ENCODE data around the gene SPEF1. TPM values are rescaled to one million over a fixed set of nuclear protein-coding genes. Genes with fewer than 3 reads are reported as not detected.
A peak's percentile ranks its signal among the peaks of the same experiment; 100 is the strongest.

Gene SPEF1
- total RNA-seq, 4 donors from 2014 or later, result 0.26 to 1.3 (median 0.37) TPM; not detected in 1

DNA sequence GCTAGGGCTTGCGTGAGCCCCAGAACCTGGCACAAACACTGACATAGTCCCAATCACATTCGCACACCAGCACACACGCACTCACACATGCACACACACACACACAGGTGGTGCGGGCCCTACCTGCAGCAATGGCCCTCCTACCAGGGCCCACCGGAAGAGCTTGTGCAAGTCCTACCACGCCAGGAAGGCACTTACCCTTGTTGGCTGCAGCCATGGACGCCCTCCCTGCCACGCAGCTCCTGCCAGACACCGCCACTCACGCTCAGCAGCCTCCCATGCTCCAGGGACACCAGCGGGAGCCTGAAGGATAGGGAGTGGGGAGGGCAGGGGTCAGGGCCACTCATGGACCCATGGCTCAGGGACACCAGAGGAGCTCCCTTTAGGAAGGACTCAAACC lies 21.4 kb downstream of the SPEF1 start:
- TF ChIP-seq POLR2A (IDR thresholded peaks at IDR 0.05), result no peak
- TF ChIP-seq, protein P1, sequence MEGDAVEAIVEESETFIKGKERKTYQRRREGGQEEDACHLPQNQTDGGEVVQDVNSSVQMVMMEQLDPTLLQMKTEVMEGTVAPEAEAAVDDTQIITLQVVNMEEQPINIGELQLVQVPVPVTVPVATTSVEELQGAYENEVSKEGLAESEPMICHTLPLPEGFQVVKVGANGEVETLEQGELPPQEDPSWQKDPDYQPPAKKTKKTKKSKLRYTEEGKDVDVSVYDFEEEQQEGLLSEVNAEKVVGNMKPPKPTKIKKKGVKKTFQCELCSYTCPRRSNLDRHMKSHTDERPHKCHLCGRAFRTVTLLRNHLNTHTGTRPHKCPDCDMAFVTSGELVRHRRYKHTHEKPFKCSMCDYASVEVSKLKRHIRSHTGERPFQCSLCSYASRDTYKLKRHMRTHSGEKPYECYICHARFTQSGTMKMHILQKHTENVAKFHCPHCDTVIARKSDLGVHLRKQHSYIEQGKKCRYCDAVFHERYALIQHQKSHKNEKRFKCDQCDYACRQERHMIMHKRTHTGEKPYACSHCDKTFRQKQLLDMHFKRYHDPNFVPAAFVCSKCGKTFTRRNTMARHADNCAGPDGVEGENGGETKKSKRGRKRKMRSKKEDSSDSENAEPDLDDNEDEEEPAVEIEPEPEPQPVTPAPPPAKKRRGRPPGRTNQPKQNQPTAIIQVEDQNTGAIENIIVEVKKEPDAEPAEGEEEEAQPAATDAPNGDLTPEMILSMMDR (IDR thresholded peaks at IDR 0.05), result no peak
- Histone ChIP-seq H3K36me3 (no peaks in the 10 kb centered on the region), H3K27ac (no peak overlapping the region), H3K27me3 (no peaks in the 10 kb centered on the region), H3K9me3 (no peaks in the 10 kb centered on the region), H3K4me1 (no peaks in the 10 kb centered on the region), H3K4me3 (no peak overlapping the region)
- DNase-seq, result no peak
- intact Hi-C loops (cut with DNase I; ENCODE audit: low total_unique reads), result no loop called here

DNA sequence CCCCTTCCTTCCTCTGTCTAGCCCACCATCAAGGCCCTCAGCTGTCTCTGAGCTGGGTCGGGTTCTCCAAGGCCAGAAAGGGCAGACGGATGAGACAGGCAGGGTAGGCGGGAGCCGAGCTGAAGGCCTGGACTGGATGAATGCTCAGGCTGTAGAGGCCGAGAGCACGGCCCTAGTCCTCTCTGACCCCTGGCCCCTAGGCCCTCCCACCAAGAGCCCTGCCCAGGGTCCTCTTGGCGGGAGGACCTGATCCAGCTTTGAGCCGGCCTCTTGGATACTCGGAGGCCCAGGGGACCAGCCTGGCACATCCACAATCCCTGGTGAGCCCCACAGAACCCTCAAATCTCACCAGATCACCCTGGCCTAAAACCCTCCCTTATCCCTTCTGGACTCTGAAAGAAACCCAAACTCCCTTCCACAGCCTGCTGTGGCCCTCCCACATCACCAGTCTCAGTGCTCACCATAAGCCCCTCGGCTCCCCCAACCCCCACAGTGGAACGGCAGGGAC lies 21.9 kb downstream of the SPEF1 start:
- H3K36me3 ChIP-seq, result no peaks in the 10 kb centered on the region
- intact Hi-C loops (cut with DNase I; ENCODE audit: low total_unique reads), result no loop called here
- no peaks in the 10 kb centered on the region for H3K27me3 ChIP-seq
- H3K4me3 ChIP-seq, result no peak overlapping the region
- H3K4me1 ChIP-seq, result no peaks in the 10 kb centered on the region
- TF ChIP-seq, protein P1 (IDR thresholded peaks at IDR 0.05), result no peak
- no peak for TF ChIP-seq POLR2A (IDR thresholded peaks at IDR 0.05)
- no peaks in the 10 kb centered on the region for H3K9me3 ChIP-seq
- no peak for DNase-seq
- peak overlapping the region; percentile 1 to 44 for H3K27ac ChIP-seq

DNA sequence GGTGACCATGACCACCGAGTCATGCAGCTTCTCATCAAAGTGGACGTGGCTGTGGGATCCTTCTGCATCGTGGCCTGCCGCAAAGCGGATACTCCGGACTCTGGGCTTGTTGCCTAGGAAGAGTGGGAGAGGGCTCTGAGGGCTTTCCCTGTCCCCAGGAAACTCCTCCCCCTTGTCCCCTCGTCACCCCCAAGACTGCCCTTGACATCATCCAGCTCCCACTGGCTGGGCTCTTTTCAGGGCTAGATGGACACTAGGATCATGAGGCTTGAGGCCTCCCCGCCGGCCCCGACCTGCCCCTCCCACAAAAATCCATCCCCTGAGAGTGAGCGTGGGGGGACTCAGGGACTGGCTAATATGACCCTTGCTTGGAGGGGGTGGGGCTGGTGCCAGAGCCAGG lies 22.7 kb downstream of the SPEF1 start:
- intact Hi-C loops (cut with DNase I; ENCODE audit: low total_unique reads), result no loop called here
- no peaks in the 10 kb centered on the region for H3K9me3 ChIP-seq
- TF ChIP-seq, protein P1 (IDR thresholded peaks at IDR 0.05), result no peak
- TF ChIP-seq POLR2A (IDR thresholded peaks at IDR 0.05), result no peak
- H3K27ac ChIP-seq, result peak overlapping the region; percentile 9 to 75
- H3K27me3 ChIP-seq, result no peaks in the 10 kb centered on the region
- H3K4me1 ChIP-seq, result no peaks in the 10 kb centered on the region
- DNase-seq, result no peak
- H3K36me3 ChIP-seq, result no peaks in the 10 kb centered on the region
- H3K4me3 ChIP-seq, result no peak overlapping the region

DNA sequence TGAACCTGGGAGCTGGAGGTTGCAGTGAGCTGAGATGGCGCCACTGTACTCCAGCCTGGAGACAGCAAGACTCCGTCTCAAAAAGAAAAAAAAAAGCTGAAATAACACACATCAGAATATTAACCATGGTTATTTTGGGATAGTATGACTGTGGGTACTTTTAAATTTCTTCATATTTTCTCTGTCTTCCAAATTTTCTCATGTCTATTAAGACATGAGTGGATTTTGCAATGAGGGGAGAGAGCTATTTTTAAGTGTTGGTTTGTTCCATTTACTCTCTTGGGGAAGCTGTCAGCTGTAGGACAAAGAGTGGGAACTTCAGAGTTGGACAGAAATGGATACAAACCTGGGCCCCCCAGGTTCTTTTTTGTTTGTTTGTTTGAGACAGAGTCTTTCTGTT lies 24.0 kb downstream of the SPEF1 start:
- Histone ChIP-seq H3K4me3 (no peak overlapping the region), H3K4me1 (no peaks in the 10 kb centered on the region), H3K36me3 (no peaks in the 10 kb centered on the region), H3K27me3 (no peaks in the 10 kb centered on the region), H3K9me3 (no peaks in the 10 kb centered on the region), H3K27ac (peak overlapping the region in 1 of 2 donors; percentile 75)
- intact Hi-C loops (cut with DNase I; ENCODE audit: low total_unique reads), result no loop called here
- DNase-seq, result no peak
- TF ChIP-seq, protein P1 (IDR thresholded peaks at IDR 0.05), result no peak
- TF ChIP-seq POLR2A (IDR thresholded peaks at IDR 0.05), result no peak

- Histone ChIP-seq H3K4me1 (no peaks in the 10 kb centered on the region), H3K9me3 (no peaks in the 10 kb centered on the region), H3K27me3 (no peaks in the 10 kb centered on the region), H3K4me3 (no peak overlapping the region), H3K36me3 (no peaks in the 10 kb centered on the region), H3K27ac (no peak overlapping the region)
- no peak for DNase-seq
- TF ChIP-seq, protein P1 (IDR thresholded peaks at IDR 0.05), result no peak
- no peak for TF ChIP-seq POLR2A (IDR thresholded peaks at IDR 0.05)
- intact Hi-C loops (cut with DNase I; ENCODE audit: low total_unique reads), result no loop called here
Measured at GRCh38 chr20:3755814-3756480, 25.3 kb downstream of the SPEF1 start.
